ENCODE results near the gene GAGE10. TPM values are rescaled to one million over a fixed set of nuclear protein-coding genes. Genes with fewer than 3 reads are reported as not detected.

GAGE10 gene
- total and polyA plus RNA-seq, 2 donors (not counting 1 experiment from before 2014, with no cell fraction given), result not detected

DNA sequence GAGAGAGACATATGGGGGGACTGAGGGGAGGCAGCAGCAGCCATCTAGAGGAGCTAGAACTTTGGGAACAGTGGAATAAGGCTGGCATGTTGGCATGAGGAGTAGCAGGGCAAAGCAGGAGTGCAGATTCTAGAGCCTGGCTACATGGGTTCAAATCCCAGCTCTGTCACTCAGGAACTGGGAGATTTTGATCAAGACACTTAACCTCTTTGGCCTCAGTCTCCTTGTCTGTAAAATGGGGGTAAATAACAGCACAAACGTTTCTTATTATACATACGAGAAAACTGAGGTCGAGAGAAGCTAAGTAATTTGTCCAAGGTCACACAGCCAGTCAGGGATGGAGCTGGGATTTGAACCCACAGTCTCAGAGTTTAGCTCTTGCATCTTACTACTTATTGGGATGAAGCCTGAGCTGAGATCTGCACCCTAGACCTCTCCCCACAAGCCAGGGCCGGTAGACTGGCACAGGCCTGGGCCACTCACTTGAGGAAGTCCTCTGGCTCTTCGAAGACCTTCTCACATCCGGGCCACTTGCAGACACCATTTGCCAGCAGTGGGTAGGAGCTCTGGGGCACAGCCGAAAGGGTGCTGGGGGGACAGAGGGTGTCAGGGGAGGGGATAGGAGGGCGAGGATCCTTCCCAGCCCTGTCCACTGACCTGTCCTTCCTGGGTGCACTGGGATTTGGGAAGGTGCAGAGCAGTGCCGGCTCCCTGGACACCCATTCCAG lies 47.0 kb upstream of the GAGE10 start:
- H4K20me1 ChIP-seq (ENCODE audit: control insufficient read depth, insufficient read depth, low read length, poor library complexity, severe bottlenecking), result no peaks in the 10 kb centered on the region
- Mint-ChIP-seq H3K9me3 (ENCODE audit: insufficient read depth) (no peaks in the 10 kb centered on the region), H3K4me3 (no peak overlapping the region), H3K27me3 (no peaks in the 10 kb centered on the region), H3K4me1 (peaks cover 22% of the 10 kb centered on the region), H3K27ac (no peak overlapping the region)
- no peak overlapping the region for H2AFZ ChIP-seq (ENCODE audit: insufficient read depth, low read depth, low read length, poor library complexity, severe bottlenecking)
- ATAC-seq (ENCODE audit: low read depth) (no peak), DNase-seq (no peak)
- TF ChIP-seq, protein P1, sequence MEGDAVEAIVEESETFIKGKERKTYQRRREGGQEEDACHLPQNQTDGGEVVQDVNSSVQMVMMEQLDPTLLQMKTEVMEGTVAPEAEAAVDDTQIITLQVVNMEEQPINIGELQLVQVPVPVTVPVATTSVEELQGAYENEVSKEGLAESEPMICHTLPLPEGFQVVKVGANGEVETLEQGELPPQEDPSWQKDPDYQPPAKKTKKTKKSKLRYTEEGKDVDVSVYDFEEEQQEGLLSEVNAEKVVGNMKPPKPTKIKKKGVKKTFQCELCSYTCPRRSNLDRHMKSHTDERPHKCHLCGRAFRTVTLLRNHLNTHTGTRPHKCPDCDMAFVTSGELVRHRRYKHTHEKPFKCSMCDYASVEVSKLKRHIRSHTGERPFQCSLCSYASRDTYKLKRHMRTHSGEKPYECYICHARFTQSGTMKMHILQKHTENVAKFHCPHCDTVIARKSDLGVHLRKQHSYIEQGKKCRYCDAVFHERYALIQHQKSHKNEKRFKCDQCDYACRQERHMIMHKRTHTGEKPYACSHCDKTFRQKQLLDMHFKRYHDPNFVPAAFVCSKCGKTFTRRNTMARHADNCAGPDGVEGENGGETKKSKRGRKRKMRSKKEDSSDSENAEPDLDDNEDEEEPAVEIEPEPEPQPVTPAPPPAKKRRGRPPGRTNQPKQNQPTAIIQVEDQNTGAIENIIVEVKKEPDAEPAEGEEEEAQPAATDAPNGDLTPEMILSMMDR (IDR thresholded peaks at IDR 0.05), result no peak
- TF ChIP-seq EZH2 (IDR thresholded peaks at IDR 0.05; ENCODE audit: borderline replicate concordance, insufficient read depth, low read depth, low read length, poor library complexity, severe bottlenecking), result no peak
- H3K9ac ChIP-seq (ENCODE audit: low read length), result no peak overlapping the region
- H3K79me2 ChIP-seq (ENCODE audit: control insufficient read depth, insufficient read depth, low read length), result no peaks in the 10 kb centered on the region
- H3K4me2 ChIP-seq (replicated peaks; ENCODE audit: low read depth, low read length, poor library complexity, severe bottlenecking), result no peak overlapping the region
- H3K27ac ChIP-seq (ENCODE audit: low read length in 2 of 2), result no peak overlapping the region
- H3K4me3 ChIP-seq (ENCODE audit: control extremely low read depth in 1 of 5, extremely low read depth in 1 of 5, insufficient read depth in 1 of 5, low read depth in 2 of 5, low read length in 4 of 5), result no peak overlapping the region
- POLR2A ChIA-PET, result interaction anchor here (0.7 kb wide), 1 partner anchor 14 kb away, joined by 3 read pairs; no protein-coding TSS in a partner anchor
- H3K9me3 ChIP-seq (ENCODE audit: control extremely low read depth in 1 of 3, control insufficient read depth in 2 of 3, insufficient read depth in 1 of 3, low read length in 2 of 3), result no peaks in the 10 kb centered on the region
- 100% methylated on average over 3 of the region's 9 CpGs for WGBS (ENCODE audit: insufficient coverage)
- H3K27me3 ChIP-seq (replicated peaks in 1 of 4; ENCODE audit: control extremely low read depth in 1 of 4, control insufficient read depth in 3 of 4, insufficient read depth in 4 of 4, low read length in 3 of 4), result no peaks in the 10 kb centered on the region
- no peaks in the 10 kb centered on the region for H3K36me3 ChIP-seq (replicated peaks in 1 of 2; ENCODE audit: control extremely low read depth in 1 of 2, control insufficient read depth in 1 of 2, extremely low read depth in 1 of 2, insufficient read depth in 2 of 2, low read length in 1 of 2)
- intact Hi-C loops (cut with micrococcal nuclease), result no loop called here
- H3K4me1 ChIP-seq (ENCODE audit: control insufficient read depth in 2 of 2, insufficient read depth in 2 of 2, low read length in 2 of 2), result peaks cover 10 to 23% of the 10 kb centered on the region in 2 donors
- CTCF ChIA-PET, result interaction anchor here (0.5 to 0.9 kb wide), 2 partner anchors 63 to 141 kb away, joined by 3 to 4 read pairs; no protein-coding TSS in a partner anchor

DNA sequence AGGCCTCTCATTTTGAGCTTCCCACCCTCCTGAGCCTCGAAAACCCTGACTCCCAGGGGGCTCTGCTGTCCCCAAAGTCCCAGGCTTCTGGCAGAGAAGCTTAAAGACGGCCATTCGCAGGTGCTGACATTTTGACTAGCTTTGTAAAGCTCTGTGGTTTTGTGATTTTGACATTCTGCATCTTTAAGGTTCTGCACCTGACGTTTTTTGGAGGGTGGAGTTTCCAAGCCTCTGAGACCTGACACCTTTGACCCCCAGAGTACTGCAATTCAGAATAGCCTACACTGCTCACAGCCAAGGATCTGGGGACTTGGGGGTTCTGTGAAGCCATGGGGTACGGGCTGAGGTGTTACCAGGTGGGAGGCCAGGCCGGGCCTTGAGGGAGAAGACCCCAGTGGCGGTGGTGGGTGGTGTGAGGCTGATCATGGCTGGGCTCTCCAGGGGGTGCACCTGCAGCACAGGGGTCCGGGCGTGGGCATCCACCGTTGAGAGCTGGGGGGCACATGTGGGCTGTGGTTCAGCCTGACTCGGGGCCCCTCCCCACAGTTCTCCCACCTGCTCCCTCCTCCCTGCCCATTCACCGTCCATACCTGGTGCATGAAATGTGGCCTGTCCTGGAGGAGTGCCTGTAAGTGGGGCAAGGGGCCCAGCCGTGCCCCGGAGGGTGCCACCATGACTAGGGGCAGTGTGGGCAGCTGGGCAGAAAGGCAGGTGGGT lies 46.2 kb upstream of the GAGE10 start:
- peaks cover 10 to 23% of the 10 kb centered on the region in 2 donors for H3K4me1 ChIP-seq (ENCODE audit: control insufficient read depth in 2 of 2, insufficient read depth in 2 of 2, low read length in 2 of 2)
- no peaks in the 10 kb centered on the region for H3K9me3 ChIP-seq (ENCODE audit: control extremely low read depth in 1 of 3, control insufficient read depth in 2 of 3, insufficient read depth in 1 of 3, low read length in 2 of 3)
- TF ChIP-seq, protein P1 (IDR thresholded peaks at IDR 0.05), result no peak
- no peak for TF ChIP-seq EZH2 (IDR thresholded peaks at IDR 0.05; ENCODE audit: borderline replicate concordance, insufficient read depth, low read depth, low read length, poor library complexity, severe bottlenecking)
- ATAC-seq (ENCODE audit: low read depth) (no peak), DNase-seq (no peak)
- no peak overlapping the region for H3K4me3 Mint-ChIP-seq
- peaks cover 5% of the 10 kb centered on the region for H3K27me3 Mint-ChIP-seq
- H2AFZ ChIP-seq (ENCODE audit: insufficient read depth, low read depth, low read length, poor library complexity, severe bottlenecking), result no peak overlapping the region
- POLR2A ChIA-PET, result no interaction called here
- no peak overlapping the region for H3K27ac Mint-ChIP-seq
- no peak overlapping the region for H3K4me3 ChIP-seq (ENCODE audit: control extremely low read depth in 1 of 5, extremely low read depth in 1 of 5, insufficient read depth in 1 of 5, low read depth in 2 of 5, low read length in 4 of 5)
- H3K27ac ChIP-seq (ENCODE audit: low read length in 2 of 2), result no peak overlapping the region
- H3K4me2 ChIP-seq (replicated peaks; ENCODE audit: low read depth, low read length, poor library complexity, severe bottlenecking), result no peak overlapping the region
- no peak overlapping the region for H3K9ac ChIP-seq (ENCODE audit: low read length)
- H3K27me3 ChIP-seq (replicated peaks in 1 of 4; ENCODE audit: control extremely low read depth in 1 of 4, control insufficient read depth in 3 of 4, insufficient read depth in 4 of 4, low read length in 3 of 4), result no peaks in the 10 kb centered on the region
- no peaks in the 10 kb centered on the region for H3K9me3 Mint-ChIP-seq (ENCODE audit: insufficient read depth)
- H3K4me1 Mint-ChIP-seq, result peaks cover 21% of the 10 kb centered on the region
- no peaks in the 10 kb centered on the region for H3K36me3 ChIP-seq (replicated peaks in 1 of 2; ENCODE audit: control extremely low read depth in 1 of 2, control insufficient read depth in 1 of 2, extremely low read depth in 1 of 2, insufficient read depth in 2 of 2, low read length in 1 of 2)
- no peaks in the 10 kb centered on the region for H4K20me1 ChIP-seq (ENCODE audit: control insufficient read depth, insufficient read depth, low read length, poor library complexity, severe bottlenecking)
- intact Hi-C loops (cut with micrococcal nuclease), result no loop called here
- no peaks in the 10 kb centered on the region for H3K79me2 ChIP-seq (ENCODE audit: control insufficient read depth, insufficient read depth, low read length)
- WGBS (ENCODE audit: insufficient coverage), result 74% methylated on average over 7 of the region's 14 CpGs
- CTCF ChIA-PET, result interaction anchor here (0.5 to 0.9 kb wide), 2 partner anchors 64 to 142 kb away, joined by 3 to 4 read pairs; no protein-coding TSS in a partner anchor

Data from B cell (primary cell).